H7 (cell line): Measurements from ENCODE around the gene CCDC9B. TPM values are rescaled to one million over a fixed set of nuclear protein-coding genes. Genes with fewer than 3 reads are reported as not detected.

Source experiments
- DNase-seq: peaks from one replicate; pipeline ENCODE4 v3.0.0; 2012
- H3K27me3 ChIP-seq: 2 replicates; pipeline ENCODE4 v1.6.0; 2011; ENCODE audit warnings: mild to moderate bottlenecking, low read length; ENCODE audit not compliant: control insufficient read depth, insufficient read depth
- H3K36me3 ChIP-seq: replicated peaks from 2 replicates; pipeline ENCODE4 v1.5.1; 2011; ENCODE audit warnings: low read length; ENCODE audit not compliant: control insufficient read depth, insufficient read depth
- H3K4me3 ChIP-seq: 2 replicates; pipeline ENCODE4 v1.5.1; 2011; ENCODE audit warnings: low read depth, mild to moderate bottlenecking, control low read depth, low read length, moderate library complexity; ENCODE audit not compliant: insufficient read depth
- total RNA-seq: library from RNA; depleted of rRNA; stranded (reverse); fragments of >200 nt; shearing (Covaris generic); gene quantifications from 2 replicates; pipeline ENCODE4 v1.2.3, GENCODE V29; 2014

CCDC9B gene
- total RNA-seq, 1 experiment from 2014 or later, result 0.03 TPM

GRCh38 chr15:40332113-40332781, 8.5 kb downstream of the CCDC9B start:
- no peak overlapping the region for H3K4me3 ChIP-seq
- H3K36me3 ChIP-seq, result no peaks in the 10 kb centered on the region; the same call in 1 of the 2 replicates
- no peaks in the 10 kb centered on the region for H3K27me3 ChIP-seq
- no peak for DNase-seq

GRCh38 chr15:40331637-40332036, 9.1 kb downstream of the CCDC9B start:
- H3K36me3 ChIP-seq, result no peaks in the 10 kb centered on the region; the same call in 1 of the 2 replicates
- H3K4me3 ChIP-seq, result no peak overlapping the region
- no peak for DNase-seq
- no peaks in the 10 kb centered on the region for H3K27me3 ChIP-seq

DNA sequence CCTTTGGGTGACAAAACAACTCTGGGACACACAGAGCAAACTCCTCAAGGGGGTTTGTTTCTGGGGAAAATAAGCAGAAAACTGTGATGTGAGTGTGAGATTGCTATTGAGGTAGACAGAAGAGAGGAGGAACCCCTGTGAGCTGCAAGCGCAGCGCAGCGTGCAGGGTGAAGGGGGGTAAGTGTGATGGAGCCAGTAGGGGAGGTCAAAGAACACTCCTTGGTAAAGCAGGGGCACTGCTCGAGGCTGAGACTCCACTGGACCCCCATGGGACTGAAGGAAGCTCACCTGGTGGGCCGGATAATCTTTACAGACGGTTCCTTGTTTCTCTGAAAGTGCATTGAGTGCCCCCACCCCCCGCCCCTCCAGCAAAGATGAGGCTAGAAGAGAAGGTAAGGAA, 9.7 kb downstream of the CCDC9B start:
- no peak for DNase-seq

GRCh38 chr15:40330368-40330836, 10.3 kb downstream of the CCDC9B start:
- H3K27me3 ChIP-seq, result peaks cover 1% of the 10 kb centered on the region
- no peak overlapping the region for H3K4me3 ChIP-seq
- no peak for DNase-seq
- no peaks in the 10 kb centered on the region; the same call in 1 of the 2 replicates for H3K36me3 ChIP-seq

More for the DNA sequence above, 9.7 kb downstream of the CCDC9B start:
- H3K27me3 ChIP-seq, result no peaks in the 10 kb centered on the region
- no peaks in the 10 kb centered on the region; the same call in 1 of the 2 replicates for H3K36me3 ChIP-seq
- no peak overlapping the region for H3K4me3 ChIP-seq

DNA sequence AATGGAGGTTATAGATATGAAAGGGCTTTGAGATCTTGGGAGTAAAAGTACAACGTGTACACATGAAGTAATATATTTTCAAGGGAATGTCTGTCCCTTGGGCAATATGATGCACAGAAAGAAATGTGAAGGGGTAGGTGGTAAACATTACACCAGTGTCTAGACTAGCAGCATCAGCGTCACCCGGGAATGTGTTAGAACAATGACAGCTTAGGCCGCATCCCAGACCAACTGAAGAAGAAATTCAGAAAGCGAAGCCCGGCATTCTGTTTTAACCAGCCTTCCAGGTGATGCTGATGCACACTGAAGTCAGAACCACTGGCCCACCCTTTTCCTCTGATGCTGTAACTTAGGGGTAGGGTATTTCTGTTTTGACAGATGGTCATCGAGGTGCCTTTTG, 10.9 kb downstream of the CCDC9B start:
- no peak overlapping the region for H3K4me3 ChIP-seq
- peaks cover 7% of the 10 kb centered on the region for H3K27me3 ChIP-seq
- DNase-seq, result no peak
- no peaks in the 10 kb centered on the region; the same call in 1 of the 2 replicates for H3K36me3 ChIP-seq

- no peak overlapping the region for H3K4me3 ChIP-seq
- no peaks in the 10 kb centered on the region; the same call in 1 of the 2 replicates for H3K36me3 ChIP-seq
- DNase-seq, result no peak
- peaks cover 13% of the 10 kb centered on the region for H3K27me3 ChIP-seq
Observed at GRCh38 chr15:40328751-40329150, 12.0 kb downstream of the CCDC9B start.

GRCh38 chr15:40328176-40328575, 12.6 kb downstream of the CCDC9B start:
- Histone ChIP-seq H3K27me3 (peaks cover 13% of the 10 kb centered on the region), H3K36me3 (no peaks in the 10 kb centered on the region; the same call in 1 of the 2 replicates), H3K4me3 (no peak overlapping the region)
- DNase-seq, result no peak

- Histone ChIP-seq H3K36me3 (no peaks in the 10 kb centered on the region; the same call in 1 of the 2 replicates), H3K4me3 (no peak overlapping the region), H3K27me3 (peaks cover 19% of the 10 kb centered on the region)
- DNase-seq, result peak; percentile 71
Observed at GRCh38 chr15:40327457-40327856, 13.3 kb downstream of the CCDC9B start.

GRCh38 chr15:40325700-40326099, 15.0 kb downstream of the CCDC9B start:
- Histone ChIP-seq H3K36me3 (no peaks in the 10 kb centered on the region; the same call in 1 of the 2 replicates), H3K27me3 (peaks cover 26% of the 10 kb centered on the region), H3K4me3 (no peak overlapping the region)
- DNase-seq, result no peak

GRCh38 chr15:40325188-40325587, 15.6 kb downstream of the CCDC9B start:
- Histone ChIP-seq H3K36me3 (no peaks in the 10 kb centered on the region; the same call in 1 of the 2 replicates), H3K27me3 (peaks cover 26% of the 10 kb centered on the region), H3K4me3 (no peak overlapping the region; the same call in 1 of the 2 replicates)
- no peak for DNase-seq

- DNase-seq, result peak; percentile 86
Observed at GRCh38 chr15:40323953-40324937, 16.5 kb downstream of the CCDC9B start.

DNA sequence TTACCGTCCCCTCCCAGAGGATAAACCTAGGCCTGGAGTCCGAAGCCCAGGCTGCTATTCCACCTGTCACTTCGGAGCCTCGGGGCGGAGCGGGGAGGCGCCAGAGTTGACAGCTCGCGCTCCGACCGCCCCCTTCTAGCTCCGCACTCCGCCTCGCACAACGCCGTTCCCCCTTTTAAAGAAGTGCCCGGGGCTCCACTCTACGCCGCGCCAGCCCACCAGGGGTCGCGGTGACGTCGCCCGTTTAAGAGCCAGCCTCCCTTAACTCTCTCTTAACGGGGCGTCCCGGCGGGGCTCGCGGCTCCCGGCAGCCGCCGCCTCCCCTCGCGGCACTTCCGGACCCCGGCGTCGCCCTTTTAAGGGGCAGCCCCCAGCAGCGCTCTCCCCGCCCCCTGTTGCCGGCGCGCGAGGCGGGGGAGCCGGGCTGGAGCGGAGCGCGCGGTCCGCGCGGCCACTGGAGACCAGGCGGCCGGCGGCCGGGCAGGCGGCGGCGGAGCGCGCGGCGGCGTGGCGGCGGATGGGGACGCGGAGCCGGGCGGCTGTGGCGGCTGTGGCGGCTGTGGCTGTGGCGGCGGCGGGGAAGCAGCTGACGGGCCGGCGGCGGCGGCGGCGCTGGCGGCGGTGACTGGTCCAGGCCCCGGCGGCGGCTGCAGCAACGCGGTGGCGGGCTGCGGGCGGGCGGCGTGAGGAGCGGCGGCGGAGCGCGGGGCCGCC, 17.3 kb downstream of the CCDC9B start, which contains the start of gene INAFM2:
Gene INAFM2 (plus strand): TSS at position 454 of the 714 bp plus-strand sequence. CDS start 364 bp downstream, outside the sequence.
- peak; percentile 99 for DNase-seq
- Histone ChIP-seq H3K36me3 (no peaks in the 10 kb centered on the region), H3K4me3 (peak within 1 kb of the TSS; percentile 73), H3K27me3 (peaks cover 26% of the 10 kb centered on the region)

More at GRCh38 chr15:40323953-40324937, 16.5 kb downstream of the CCDC9B start:
- H3K4me3 ChIP-seq, result peak overlapping the region; percentile 73
- H3K27me3 ChIP-seq, result peaks cover 26% of the 10 kb centered on the region
- H3K36me3 ChIP-seq, result no peaks in the 10 kb centered on the region

GRCh38 chr15:40322531-40323238, 18.1 kb downstream of the CCDC9B start:
- Histone ChIP-seq H3K27me3 (peaks cover 26% of the 10 kb centered on the region), H3K4me3 (peak overlapping the region; percentile 45), H3K36me3 (no peaks in the 10 kb centered on the region)
- peak; percentile 66 for DNase-seq
